ENCODE data around the gene C1QTNF6. TPM values are rescaled to one million over a fixed set of nuclear protein-coding genes. Genes with fewer than 3 reads are reported as not detected.

C1QTNF6 gene
- total and polyA plus RNA-seq, 2 donors (not counting 3 experiments of a cell fraction or from before 2014, with no cell fraction given) = 20.2 to 27.6 TPM

DNA sequence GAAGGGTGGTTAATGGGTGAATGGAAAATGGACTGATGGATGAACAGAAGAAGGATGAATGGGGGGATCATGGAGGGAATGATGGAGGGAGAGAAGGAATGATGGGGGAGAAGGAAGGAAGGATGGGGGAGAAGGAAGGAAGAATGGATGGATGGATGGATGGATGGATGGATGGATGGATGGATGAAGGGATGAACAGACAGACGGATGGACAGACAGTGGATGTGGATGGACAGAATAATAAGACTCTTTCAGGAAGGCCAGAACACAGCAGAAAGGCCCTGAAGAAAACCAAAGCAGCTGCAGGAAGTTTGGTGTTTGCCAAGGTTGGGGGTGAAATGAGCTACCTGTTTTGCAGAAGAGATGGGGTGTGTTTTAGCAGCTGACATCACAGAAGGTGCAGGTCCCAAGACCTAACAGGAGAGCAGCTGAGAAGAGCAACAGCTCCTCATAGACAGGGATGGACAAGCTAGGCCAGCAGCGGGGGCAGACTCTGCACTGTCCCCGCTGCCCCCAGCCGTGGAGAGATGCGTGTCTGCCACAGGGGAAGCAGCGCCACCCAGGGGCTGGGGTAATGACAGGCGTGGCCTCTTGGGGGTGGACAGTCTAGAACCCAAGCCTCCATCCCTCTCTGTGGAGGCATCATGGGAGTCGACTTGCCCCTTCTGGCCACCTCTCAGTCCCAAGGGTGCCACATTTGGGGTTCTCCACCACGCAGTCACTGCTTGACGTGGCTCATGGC, 17.9 kb downstream of the C1QTNF6 start:
- DNase-seq (ENCODE audit: low read depth, low spot score) (no peak), FAIRE-seq (no peak)
- Histone ChIP-seq H2AFZ (ENCODE audit: low read depth, low read length) (no peak overlapping the region), H4K20me1 (replicated peaks; ENCODE audit: control insufficient read depth, extremely low read depth, insufficient read depth, low read length) (no peaks in the 10 kb centered on the region), H3K9me1 (replicated peaks; ENCODE audit: control insufficient read depth, extremely low read depth, insufficient read depth, low read length) (no peaks in the 10 kb centered on the region), H3K4me2 (ENCODE audit: insufficient read depth, low read length) (no peak overlapping the region), H3K36me3 (ENCODE audit: control insufficient read depth in 2 of 2, extremely low read depth in 1 of 2, insufficient read depth in 2 of 2, low read length in 2 of 2) (no peaks in the 10 kb centered on the region), H3K4me1 (ENCODE audit: control insufficient read depth, extremely low read depth, insufficient read depth, low read length) (no peaks in the 10 kb centered on the region), H3K9ac (replicated peaks; ENCODE audit: extremely low read depth, insufficient read depth, low read length) (no peak overlapping the region), H3K79me2 (ENCODE audit: control insufficient read depth, insufficient read depth, low read length) (no peaks in the 10 kb centered on the region), H3K9me3 (replicated peaks; ENCODE audit: control insufficient read depth, insufficient read depth, low read length) (no peaks in the 10 kb centered on the region), H3K27me3 (ENCODE audit: control insufficient read depth in 2 of 2, insufficient read depth in 2 of 2, low read length in 2 of 2) (no peaks in the 10 kb centered on the region), H3K27ac (ENCODE audit: insufficient read depth, low read depth, low read length) (no peak overlapping the region), H3K4me3 (replicated peaks in 1 of 3; ENCODE audit: insufficient read depth in 1 of 3, low read depth in 1 of 3, low read length in 3 of 3) (no peak overlapping the region)
- no TSS peak for BruUV-seq (replicated peaks)
- intact Hi-C loops (cut with micrococcal nuclease) = no loop called here
- dilution Hi-C loops (cut with MboI; ENCODE audit: extremely low pct_ligation_motif_present, low sequenced_read_pairs) = no loop called here
- TF ChIP-seq, protein P1, sequence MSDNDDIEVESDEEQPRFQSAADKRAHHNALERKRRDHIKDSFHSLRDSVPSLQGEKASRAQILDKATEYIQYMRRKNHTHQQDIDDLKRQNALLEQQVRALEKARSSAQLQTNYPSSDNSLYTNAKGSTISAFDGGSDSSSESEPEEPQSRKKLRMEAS (IDR thresholded peaks at IDR 0.05; ENCODE audit: insufficient read depth, insufficient read length) = no peak
- TF ChIP-seq POLR2A (IDR thresholded peaks at IDR 0.05; ENCODE audit: low read depth, low read length) (no peak), GATA2 (IDR thresholded peaks at IDR 0.05; ENCODE audit: insufficient read depth, insufficient read length, low read depth, low read length) (no peak), POLR2AphosphoS5 (IDR thresholded peaks at IDR 0.05; ENCODE audit: insufficient read depth, low read depth, low read length) (no peak), MYC (IDR thresholded peaks at IDR 0.05; ENCODE audit: low read depth, low read length) (no peak), JUN (IDR thresholded peaks at IDR 0.05; ENCODE audit: borderline replicate concordance, insufficient read depth, insufficient read length, low read depth) (no peak), EZH2 (IDR thresholded peaks at IDR 0.05; ENCODE audit: borderline replicate concordance, low read depth, low read length, severe bottlenecking) (no peak), FOS (IDR thresholded peaks at IDR 0.05; ENCODE audit: borderline replicate concordance, insufficient read depth, low read length) (no peak)
- TF ChIP-seq, protein P2, sequence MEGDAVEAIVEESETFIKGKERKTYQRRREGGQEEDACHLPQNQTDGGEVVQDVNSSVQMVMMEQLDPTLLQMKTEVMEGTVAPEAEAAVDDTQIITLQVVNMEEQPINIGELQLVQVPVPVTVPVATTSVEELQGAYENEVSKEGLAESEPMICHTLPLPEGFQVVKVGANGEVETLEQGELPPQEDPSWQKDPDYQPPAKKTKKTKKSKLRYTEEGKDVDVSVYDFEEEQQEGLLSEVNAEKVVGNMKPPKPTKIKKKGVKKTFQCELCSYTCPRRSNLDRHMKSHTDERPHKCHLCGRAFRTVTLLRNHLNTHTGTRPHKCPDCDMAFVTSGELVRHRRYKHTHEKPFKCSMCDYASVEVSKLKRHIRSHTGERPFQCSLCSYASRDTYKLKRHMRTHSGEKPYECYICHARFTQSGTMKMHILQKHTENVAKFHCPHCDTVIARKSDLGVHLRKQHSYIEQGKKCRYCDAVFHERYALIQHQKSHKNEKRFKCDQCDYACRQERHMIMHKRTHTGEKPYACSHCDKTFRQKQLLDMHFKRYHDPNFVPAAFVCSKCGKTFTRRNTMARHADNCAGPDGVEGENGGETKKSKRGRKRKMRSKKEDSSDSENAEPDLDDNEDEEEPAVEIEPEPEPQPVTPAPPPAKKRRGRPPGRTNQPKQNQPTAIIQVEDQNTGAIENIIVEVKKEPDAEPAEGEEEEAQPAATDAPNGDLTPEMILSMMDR (IDR thresholded peaks at IDR 0.05; ENCODE audit: extremely low read depth in 1 of 2, insufficient read depth in 1 of 2, low read depth in 1 of 2, low read length in 2 of 2) = no peak
- ChIA-PET POLR2A (no interaction called here), CTCF (interaction anchor here (3.8 kb wide), 1 partner anchor 28 kb away, joined by 22 read pairs; no protein-coding TSS in a partner anchor)

All from endothelial cell of umbilical vein (primary cell).